GM12801 (cell line): ENCODE measurements around the gene FRRS1.

Source experiments
- TF ChIP-seq, protein P1 (sequence below): IDR thresholded peaks from one replicate; pipeline ENCODE4 v1.5.1; 2011; ENCODE audit warnings: control low read depth; ENCODE audit not compliant: insufficient read length; ENCODE audit errors: extremely low read depth

FRRS1 gene

DNA sequence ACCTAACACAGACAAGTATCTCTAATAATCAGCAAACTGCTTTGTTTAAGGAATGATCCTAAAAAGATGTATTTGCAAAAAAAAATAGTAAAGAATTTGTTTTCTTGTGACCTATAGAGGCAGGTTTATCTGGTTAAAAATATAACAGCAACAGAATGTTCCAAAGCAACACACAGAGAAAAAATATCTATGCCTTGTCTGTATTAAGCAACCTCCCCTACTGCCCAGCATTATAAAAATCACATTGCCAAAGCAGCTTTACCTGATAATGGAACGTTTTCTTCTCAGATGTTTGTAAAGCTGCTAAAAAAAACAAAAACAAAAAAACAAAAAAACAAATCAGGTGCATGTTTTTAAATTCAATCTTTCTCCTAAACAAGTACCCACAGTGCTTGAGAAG, 95.9 kb downstream of the FRRS1 start:
- TF ChIP-seq, protein P1, sequence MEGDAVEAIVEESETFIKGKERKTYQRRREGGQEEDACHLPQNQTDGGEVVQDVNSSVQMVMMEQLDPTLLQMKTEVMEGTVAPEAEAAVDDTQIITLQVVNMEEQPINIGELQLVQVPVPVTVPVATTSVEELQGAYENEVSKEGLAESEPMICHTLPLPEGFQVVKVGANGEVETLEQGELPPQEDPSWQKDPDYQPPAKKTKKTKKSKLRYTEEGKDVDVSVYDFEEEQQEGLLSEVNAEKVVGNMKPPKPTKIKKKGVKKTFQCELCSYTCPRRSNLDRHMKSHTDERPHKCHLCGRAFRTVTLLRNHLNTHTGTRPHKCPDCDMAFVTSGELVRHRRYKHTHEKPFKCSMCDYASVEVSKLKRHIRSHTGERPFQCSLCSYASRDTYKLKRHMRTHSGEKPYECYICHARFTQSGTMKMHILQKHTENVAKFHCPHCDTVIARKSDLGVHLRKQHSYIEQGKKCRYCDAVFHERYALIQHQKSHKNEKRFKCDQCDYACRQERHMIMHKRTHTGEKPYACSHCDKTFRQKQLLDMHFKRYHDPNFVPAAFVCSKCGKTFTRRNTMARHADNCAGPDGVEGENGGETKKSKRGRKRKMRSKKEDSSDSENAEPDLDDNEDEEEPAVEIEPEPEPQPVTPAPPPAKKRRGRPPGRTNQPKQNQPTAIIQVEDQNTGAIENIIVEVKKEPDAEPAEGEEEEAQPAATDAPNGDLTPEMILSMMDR: no peak

DNA sequence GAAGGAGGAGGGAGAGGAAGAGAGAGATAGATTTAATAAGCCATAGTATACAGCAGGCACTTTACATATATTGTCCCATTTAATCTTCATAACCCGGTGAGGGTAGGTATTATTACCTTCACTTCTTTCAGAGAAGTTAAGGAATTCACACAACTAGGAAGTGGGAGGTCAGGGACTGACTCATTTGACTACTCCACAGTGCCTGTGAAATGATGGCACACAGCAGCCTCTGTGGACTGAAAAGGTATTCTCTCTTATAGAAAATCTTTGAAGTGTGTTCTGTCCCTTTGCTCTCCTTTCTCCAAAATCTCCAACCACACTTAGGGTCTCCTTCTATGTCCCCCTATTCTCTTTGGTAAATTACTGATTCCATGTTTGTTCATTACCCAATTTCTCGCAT, 96.6 kb downstream of the FRRS1 start:
- TF ChIP-seq, protein P1: no peak

DNA sequence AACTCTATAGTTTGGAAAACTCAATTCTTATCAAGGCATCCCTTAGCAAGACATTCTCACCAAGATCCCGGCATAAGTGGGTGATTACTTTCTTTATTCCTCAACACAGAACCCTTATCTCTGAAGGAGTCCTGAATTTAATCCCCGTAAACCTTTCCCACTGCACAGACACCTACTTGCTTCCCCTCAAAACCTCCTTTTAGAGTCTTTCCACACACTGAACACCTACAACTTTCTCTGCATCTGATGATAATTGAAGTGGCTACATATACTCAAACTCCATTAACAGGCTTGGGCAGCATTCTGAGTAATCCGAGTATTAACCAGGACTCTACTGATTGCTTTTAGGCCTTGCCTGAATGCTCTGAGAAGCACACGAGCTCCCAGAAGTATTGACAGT, 97.1 kb downstream of the FRRS1 start:
- TF ChIP-seq, protein P1: no peak

DNA sequence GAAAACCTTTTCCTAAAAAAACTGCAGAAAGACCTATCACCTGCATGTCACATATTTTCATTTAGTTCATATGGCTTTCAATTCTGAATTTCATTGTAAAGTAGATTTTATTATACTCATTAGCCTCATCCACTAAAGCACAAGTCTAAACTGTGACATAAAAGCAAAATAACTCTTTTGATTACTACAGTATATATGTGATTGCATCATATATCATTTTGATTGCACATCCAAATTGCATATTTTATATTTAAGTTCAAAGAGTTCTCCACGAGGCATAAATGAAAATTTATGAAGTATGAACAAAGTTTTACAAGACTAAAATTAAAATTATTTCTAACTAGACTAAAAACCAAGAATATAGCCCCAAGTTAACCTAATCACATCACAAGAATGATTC, 101.2 kb downstream of the FRRS1 start:
- TF ChIP-seq, protein P1: no peak

DNA sequence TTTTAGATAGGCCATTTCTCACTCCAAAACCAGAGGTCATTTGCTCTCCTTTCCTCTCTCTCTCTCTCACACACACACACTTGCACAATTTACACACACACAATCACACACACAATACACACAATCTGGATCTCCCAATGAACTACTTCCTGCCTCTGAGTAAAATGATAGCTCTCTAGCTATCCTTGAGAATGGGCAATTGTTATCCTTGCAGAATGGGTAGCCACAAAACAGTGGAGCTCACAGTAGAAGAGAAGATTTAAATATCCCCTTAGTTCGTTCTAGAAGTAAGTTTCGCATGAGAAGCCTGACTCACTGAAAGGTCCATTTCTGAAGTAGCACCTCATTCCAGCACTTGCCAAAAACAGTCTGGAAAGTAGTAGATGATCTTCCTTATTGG, 102.9 kb downstream of the FRRS1 start:
- TF ChIP-seq, protein P1: no peak

DNA sequence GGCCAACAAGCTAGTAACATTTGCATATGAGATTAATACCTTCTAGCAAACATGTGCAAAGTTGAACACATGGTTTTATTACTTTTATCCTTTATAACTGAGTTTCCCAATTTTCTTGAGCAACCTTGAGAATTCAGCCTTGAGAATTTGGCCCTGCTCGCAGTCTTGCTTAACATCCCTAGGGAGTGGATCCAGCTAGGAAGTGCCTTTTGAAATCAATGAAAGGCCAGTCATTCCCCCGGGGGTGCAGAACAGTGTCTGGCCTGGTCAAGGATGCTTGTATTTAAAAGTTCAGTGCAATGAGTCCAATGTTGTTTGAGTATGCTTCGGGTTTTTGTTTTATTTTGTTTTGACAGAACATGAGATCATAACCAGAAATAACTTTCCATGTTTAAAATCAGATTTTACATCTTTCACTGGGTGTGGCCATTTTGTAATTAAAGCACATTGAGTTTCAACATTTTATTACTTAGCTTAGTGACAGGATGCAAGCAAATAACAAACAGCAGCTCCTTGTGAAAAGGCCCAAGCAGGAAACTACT, 103.8 kb downstream of the FRRS1 start:
- TF ChIP-seq, protein P1: no peak

- TF ChIP-seq, protein P1: no peak
Measured at GRCh38 chr1:99661780-99662179, 104.7 kb downstream of the FRRS1 start.
